GM18870 (cell line): Measurements from ENCODE around the gene LGI4.

Experiments
- ATAC-seq: cut with Tn5 transposase; IDR thresholded peaks from one replicate; pipeline ENCODE4 v1.9.1; 2021; ENCODE audit warnings: moderate library complexity; ENCODE audit not compliant: unreplicated experiment

Gene LGI4

GRCh38 chr19:35134601-35135242 lies at the start of gene LGI4:
TSS of gene LGI4 (minus strand) at chr19:35135059. CDS start at chr19:35134680, 379 bp downstream.
- no peak for ATAC-seq

GRCh38 chr19:35184267-35184666 lies 49.4 kb upstream of the LGI4 start:
- no peak for ATAC-seq

- no peak for ATAC-seq
Measured at GRCh38 chr19:35181387-35181786, 46.5 kb upstream of the LGI4 start.

GRCh38 chr19:35179830-35180229 lies 45.0 kb upstream of the LGI4 start:
- ATAC-seq = no peak

- ATAC-seq = no peak
Measured at GRCh38 chr19:35178701-35179100, 43.8 kb upstream of the LGI4 start.

- no peak for ATAC-seq
Measured at GRCh38 chr19:35177377-35178274, 42.8 kb upstream of the LGI4 start.

GRCh38 chr19:35176181-35176570 lies 41.3 kb upstream of the LGI4 start:
- ATAC-seq = no peak

GRCh38 chr19:35174226-35174625 lies 39.4 kb upstream of the LGI4 start:
- no peak for ATAC-seq

GRCh38 chr19:35171730-35172129 lies 36.9 kb upstream of the LGI4 start:
- ATAC-seq = no peak

GRCh38 chr19:35170359-35171061 lies 35.7 kb upstream of the LGI4 start:
- no peak for ATAC-seq

GRCh38 chr19:35169221-35169995 lies 34.5 kb upstream of the LGI4 start:
- ATAC-seq = no peak

- no peak for ATAC-seq
Measured at GRCh38 chr19:35168196-35168595, 33.3 kb upstream of the LGI4 start.

- no peak for ATAC-seq
Measured at GRCh38 chr19:35167251-35168119, 32.6 kb upstream of the LGI4 start.

- no peak for ATAC-seq
Measured at GRCh38 chr19:35166100-35167063, 31.5 kb upstream of the LGI4 start.

- no peak for ATAC-seq
Measured at GRCh38 chr19:35165200-35166058, 30.6 kb upstream of the LGI4 start.

- no peak for ATAC-seq
Measured at GRCh38 chr19:35164418-35164817, 29.6 kb upstream of the LGI4 start.

- ATAC-seq = no peak
Measured at GRCh38 chr19:35162471-35163326, 27.8 kb upstream of the LGI4 start.
